Measurements from ENCODE around the gene APBA2. TPM values are rescaled to one million over a fixed set of nuclear protein-coding genes. Genes with fewer than 3 reads are reported as not detected.
A peak's percentile ranks its signal among the peaks of the same experiment; 100 is the strongest.

APBA2 gene
- polyA plus RNA-seq, 4 donors: 0.67 to 3.2 (median 1.8) TPM

- 63 to 78% (median 71%) methylated on average over 16 to 17 of the region's 17 CpGs for WGBS, 3 donors
- Histone ChIP-seq H3K4me3 (ENCODE audit: low read depth in 1 of 3, low read length in 3 of 3) (peak overlapping the region in 1 of 3 donors; percentile 35), H3K4me1 (ENCODE audit: control insufficient read depth in 3 of 3, insufficient read depth in 2 of 3, low read depth in 1 of 3, low read length in 2 of 3) (no peaks in the 10 kb centered on the region), H3K27me3 (ENCODE audit: control insufficient read depth in 3 of 3, insufficient read depth in 3 of 3, low read length in 3 of 3) (no peaks in the 10 kb centered on the region), H3K36me3 (ENCODE audit: control insufficient read depth in 3 of 3, insufficient read depth in 2 of 3, low read depth in 1 of 3, low read length in 3 of 3) (no peaks in the 10 kb centered on the region), H3K27ac (ENCODE audit: low read depth in 1 of 3, low read length in 2 of 3) (no peak overlapping the region), H3K9me3 (ENCODE audit: control insufficient read depth in 2 of 2, insufficient read depth in 1 of 2, low read depth in 1 of 2, low read length in 1 of 2) (no peaks in the 10 kb centered on the region)
- FAIRE-seq: no peak
- DNase-seq: no peak
Measured at GRCh38 chr15:28919201-28919635, 33.4 kb downstream of the APBA2 start.

DNA sequence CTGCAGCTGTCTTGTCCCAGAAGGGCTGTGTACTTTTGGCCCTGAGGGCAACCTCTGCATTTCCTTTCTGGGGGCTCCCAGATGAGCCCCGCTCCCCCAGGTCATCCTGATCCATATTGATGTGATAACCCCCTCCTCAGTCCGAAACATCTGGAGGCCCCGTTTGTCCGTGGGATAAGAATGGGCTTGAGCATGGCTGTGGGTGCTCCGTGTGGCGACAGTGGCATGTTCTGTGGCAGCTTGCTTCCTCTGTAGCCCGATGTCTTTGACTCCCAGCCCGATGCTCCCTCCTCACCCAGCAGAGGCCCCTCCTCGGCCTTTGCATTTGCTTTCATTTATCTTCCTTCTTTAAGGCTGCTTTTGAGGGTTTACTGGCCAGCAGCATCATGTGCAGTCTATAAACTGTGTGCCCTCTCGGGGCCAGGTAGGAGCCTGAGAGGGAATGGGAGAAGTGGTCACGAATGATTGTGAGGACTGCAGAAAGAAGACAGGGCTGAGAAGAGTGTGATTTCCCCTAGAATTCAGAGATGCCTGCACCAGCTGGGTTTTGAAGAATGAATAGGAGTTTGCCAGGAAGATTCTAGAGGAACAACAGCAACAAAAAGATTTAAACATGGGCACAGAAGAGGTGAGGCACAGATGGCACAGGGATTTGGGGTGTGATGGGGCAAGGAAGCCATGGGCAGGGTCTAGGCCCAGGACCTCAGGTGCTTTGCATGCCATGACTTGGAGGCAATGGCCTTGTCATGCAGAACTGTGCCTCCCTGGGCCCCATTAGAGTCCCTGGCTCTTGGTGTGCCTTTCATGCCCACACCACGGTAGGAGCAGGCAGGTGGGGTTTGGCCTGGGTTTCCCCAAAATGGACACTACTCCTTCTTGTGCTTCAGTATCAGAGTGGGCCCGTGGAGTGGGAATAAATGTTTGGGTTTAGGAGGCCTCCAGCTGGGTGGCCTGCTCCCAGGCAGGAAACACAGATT is 34.2 kb downstream of the APBA2 start:
- no peaks in the 10 kb centered on the region for H3K27me3 ChIP-seq (ENCODE audit: control insufficient read depth in 3 of 3, insufficient read depth in 3 of 3, low read length in 3 of 3)
- no peaks in the 10 kb centered on the region for H3K9me3 ChIP-seq (ENCODE audit: control insufficient read depth in 2 of 2, insufficient read depth in 1 of 2, low read depth in 1 of 2, low read length in 1 of 2)
- WGBS, 3 donors: 74 to 80% (median 77%) methylated on average over 13 of the region's 13 CpGs
- peak overlapping the region in 1 of 3 donors; percentile 35 for H3K4me3 ChIP-seq (ENCODE audit: low read depth in 1 of 3, low read length in 3 of 3)
- H3K27ac ChIP-seq (ENCODE audit: low read depth in 1 of 3, low read length in 2 of 3): no peak overlapping the region
- H3K4me1 ChIP-seq (ENCODE audit: control insufficient read depth in 3 of 3, insufficient read depth in 2 of 3, low read depth in 1 of 3, low read length in 2 of 3): no peaks in the 10 kb centered on the region
- no peak for FAIRE-seq
- no peaks in the 10 kb centered on the region for H3K36me3 ChIP-seq (ENCODE audit: control insufficient read depth in 3 of 3, insufficient read depth in 2 of 3, low read depth in 1 of 3, low read length in 3 of 3)
- no peak for DNase-seq

- no peaks in the 10 kb centered on the region for H3K4me1 ChIP-seq (ENCODE audit: control insufficient read depth in 3 of 3, insufficient read depth in 2 of 3, low read depth in 1 of 3, low read length in 2 of 3)
- DNase-seq (no peak), FAIRE-seq (no peak)
- H3K4me3 ChIP-seq (ENCODE audit: low read depth in 1 of 3, low read length in 3 of 3): no peak overlapping the region
- no peaks in the 10 kb centered on the region for H3K9me3 ChIP-seq (ENCODE audit: control insufficient read depth in 2 of 2, insufficient read depth in 1 of 2, low read depth in 1 of 2, low read length in 1 of 2)
- no peaks in the 10 kb centered on the region for H3K36me3 ChIP-seq (ENCODE audit: control insufficient read depth in 3 of 3, insufficient read depth in 2 of 3, low read depth in 1 of 3, low read length in 3 of 3)
- H3K27ac ChIP-seq (ENCODE audit: low read depth in 1 of 3, low read length in 2 of 3): no peak overlapping the region
- WGBS, 3 donors: 52 to 66% (median 56%) methylated on average over 5 of the region's 5 CpGs
- no peaks in the 10 kb centered on the region for H3K27me3 ChIP-seq (ENCODE audit: control insufficient read depth in 3 of 3, insufficient read depth in 3 of 3, low read length in 3 of 3)
Measured at GRCh38 chr15:28920781-28921331, 35.1 kb downstream of the APBA2 start.

DNA sequence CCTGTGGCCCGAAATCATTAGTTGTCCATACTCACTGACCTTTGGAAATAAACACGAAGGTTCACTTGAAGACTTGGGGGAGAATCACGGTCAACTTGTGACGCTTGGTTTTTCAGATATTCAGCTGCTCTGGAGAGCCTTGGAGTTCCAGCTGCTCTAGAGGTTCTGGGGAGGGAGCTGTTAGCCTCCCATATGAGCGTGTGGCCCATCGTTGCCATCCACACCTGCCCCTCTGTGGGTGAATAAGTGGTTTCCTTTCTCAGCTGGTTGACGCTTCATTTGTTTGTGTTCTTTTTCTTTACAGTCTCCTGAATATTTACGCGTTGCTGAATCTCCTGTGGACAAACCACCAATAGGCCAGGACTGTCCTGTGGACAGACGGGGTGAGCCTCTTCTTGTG is 35.6 kb downstream of the APBA2 start:
- WGBS, 3 donors: 64 to 74% (median 70%) methylated on average over 10 of the region's 10 CpGs
- Histone ChIP-seq H3K9me3 (ENCODE audit: control insufficient read depth in 2 of 2, insufficient read depth in 1 of 2, low read depth in 1 of 2, low read length in 1 of 2) (no peaks in the 10 kb centered on the region), H3K36me3 (ENCODE audit: control insufficient read depth in 3 of 3, insufficient read depth in 2 of 3, low read depth in 1 of 3, low read length in 3 of 3) (no peaks in the 10 kb centered on the region), H3K27me3 (ENCODE audit: control insufficient read depth in 3 of 3, insufficient read depth in 3 of 3, low read length in 3 of 3) (no peaks in the 10 kb centered on the region), H3K4me1 (ENCODE audit: control insufficient read depth in 3 of 3, insufficient read depth in 2 of 3, low read depth in 1 of 3, low read length in 2 of 3) (no peaks in the 10 kb centered on the region), H3K27ac (ENCODE audit: low read depth in 1 of 3, low read length in 2 of 3) (no peak overlapping the region), H3K4me3 (ENCODE audit: low read depth in 1 of 3, low read length in 3 of 3) (no peak overlapping the region)
- DNase-seq (no peak), FAIRE-seq (no peak)

DNA sequence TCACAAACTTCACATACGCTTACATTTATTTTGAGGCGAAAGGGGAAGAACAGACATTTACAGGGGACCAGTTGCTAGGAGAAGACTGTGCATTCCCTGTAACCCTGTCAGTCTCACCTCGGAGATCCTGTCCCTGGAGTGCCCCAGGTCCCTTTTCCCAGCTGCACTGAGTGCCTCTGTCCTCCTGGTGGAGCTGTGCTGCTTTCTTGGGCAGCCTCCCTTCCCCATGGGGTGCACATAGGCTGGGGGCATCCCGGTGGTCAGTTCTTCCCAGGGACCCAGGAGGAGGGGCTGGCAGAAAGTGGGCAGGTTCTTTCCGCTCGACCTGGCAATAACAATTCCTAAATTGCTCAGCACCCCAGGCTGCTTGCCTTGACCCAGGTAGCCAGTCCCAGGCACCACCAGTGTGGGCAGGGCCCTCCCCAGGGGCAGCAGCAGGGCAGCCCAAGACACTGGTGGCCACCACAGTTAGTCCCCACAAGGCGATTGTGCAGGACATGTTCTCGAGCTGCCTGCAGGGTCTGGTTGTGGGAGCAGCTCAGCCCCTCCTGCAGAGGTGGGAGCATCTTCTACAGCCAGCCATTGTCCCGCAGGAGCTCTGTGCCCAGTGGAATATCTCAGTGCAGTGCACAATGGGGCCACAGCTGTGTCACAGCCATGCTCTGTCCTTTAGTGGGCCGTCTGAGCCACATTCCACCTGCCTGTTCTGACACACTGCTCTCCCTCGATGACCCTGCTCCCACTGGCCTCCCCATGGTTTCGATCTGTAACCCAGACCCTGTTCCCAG is 36.3 kb downstream of the APBA2 start:
- 73 to 79% (median 78%) methylated on average over 12 of the region's 12 CpGs for WGBS, 3 donors
- FAIRE-seq (no peak), DNase-seq (no peak)
- Histone ChIP-seq H3K27ac (ENCODE audit: low read depth in 1 of 3, low read length in 2 of 3) (no peak overlapping the region), H3K4me3 (ENCODE audit: low read depth in 1 of 3, low read length in 3 of 3) (no peak overlapping the region), H3K36me3 (ENCODE audit: control insufficient read depth in 3 of 3, insufficient read depth in 2 of 3, low read depth in 1 of 3, low read length in 3 of 3) (no peaks in the 10 kb centered on the region), H3K27me3 (ENCODE audit: control insufficient read depth in 3 of 3, insufficient read depth in 3 of 3, low read length in 3 of 3) (no peaks in the 10 kb centered on the region), H3K9me3 (ENCODE audit: control insufficient read depth in 2 of 2, insufficient read depth in 1 of 2, low read depth in 1 of 2, low read length in 1 of 2) (no peaks in the 10 kb centered on the region), H3K4me1 (ENCODE audit: control insufficient read depth in 3 of 3, insufficient read depth in 2 of 3, low read depth in 1 of 3, low read length in 2 of 3) (no peaks in the 10 kb centered on the region)

DNA sequence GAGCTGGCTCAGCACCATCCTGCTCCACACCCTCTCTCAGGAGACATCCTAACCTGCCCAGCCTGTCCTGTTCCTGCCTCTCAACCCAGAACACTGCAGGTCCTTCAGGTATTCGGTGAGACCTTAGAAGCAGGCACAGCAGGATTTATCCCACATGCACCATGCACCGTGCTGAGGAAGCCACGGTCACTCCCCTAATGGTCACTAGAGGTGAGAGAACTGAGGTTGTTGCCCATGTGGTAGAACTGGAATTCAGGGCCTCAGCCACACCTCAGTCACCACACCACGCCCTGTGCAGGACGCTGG is 36.9 kb downstream of the APBA2 start:
- no peaks in the 10 kb centered on the region for H3K36me3 ChIP-seq (ENCODE audit: control insufficient read depth in 3 of 3, insufficient read depth in 2 of 3, low read depth in 1 of 3, low read length in 3 of 3)
- no peaks in the 10 kb centered on the region for H3K9me3 ChIP-seq (ENCODE audit: control insufficient read depth in 2 of 2, insufficient read depth in 1 of 2, low read depth in 1 of 2, low read length in 1 of 2)
- no peak overlapping the region for H3K27ac ChIP-seq (ENCODE audit: low read depth in 1 of 3, low read length in 2 of 3)
- no peak overlapping the region for H3K4me3 ChIP-seq (ENCODE audit: low read depth in 1 of 3, low read length in 3 of 3)
- no peaks in the 10 kb centered on the region for H3K27me3 ChIP-seq (ENCODE audit: control insufficient read depth in 3 of 3, insufficient read depth in 3 of 3, low read length in 3 of 3)
- WGBS, 3 donors: 65 to 91% (median 79%) methylated on average over 5 of the region's 5 CpGs
- no peaks in the 10 kb centered on the region for H3K4me1 ChIP-seq (ENCODE audit: control insufficient read depth in 3 of 3, insufficient read depth in 2 of 3, low read depth in 1 of 3, low read length in 2 of 3)
- no peak for DNase-seq
- no peak for FAIRE-seq

GRCh38 chr15:28923726-28924280 is 38.0 kb downstream of the APBA2 start:
- no peaks in the 10 kb centered on the region for H3K27me3 ChIP-seq (ENCODE audit: control insufficient read depth in 3 of 3, insufficient read depth in 3 of 3, low read length in 3 of 3)
- H3K27ac ChIP-seq (ENCODE audit: low read depth in 1 of 3, low read length in 2 of 3): no peak overlapping the region
- FAIRE-seq: no peak
- WGBS, 3 donors: 59 to 73% (median 69%) methylated on average over 8 of the region's 8 CpGs
- DNase-seq: no peak
- no peaks in the 10 kb centered on the region for H3K4me1 ChIP-seq (ENCODE audit: control insufficient read depth in 3 of 3, insufficient read depth in 2 of 3, low read depth in 1 of 3, low read length in 2 of 3)
- H3K9me3 ChIP-seq (ENCODE audit: control insufficient read depth in 2 of 2, insufficient read depth in 1 of 2, low read depth in 1 of 2, low read length in 1 of 2): no peaks in the 10 kb centered on the region
- H3K36me3 ChIP-seq (ENCODE audit: control insufficient read depth in 3 of 3, insufficient read depth in 2 of 3, low read depth in 1 of 3, low read length in 3 of 3): no peaks in the 10 kb centered on the region
- no peak overlapping the region for H3K4me3 ChIP-seq (ENCODE audit: low read depth in 1 of 3, low read length in 3 of 3)

GRCh38 chr15:28927043-28927442 is 41.3 kb downstream of the APBA2 start:
- Histone ChIP-seq H3K27ac (ENCODE audit: low read depth in 1 of 3, low read length in 2 of 3) (no peak overlapping the region), H3K4me1 (ENCODE audit: control insufficient read depth in 3 of 3, insufficient read depth in 2 of 3, low read depth in 1 of 3, low read length in 2 of 3) (no peaks in the 10 kb centered on the region), H3K4me3 (ENCODE audit: low read depth in 1 of 3, low read length in 3 of 3) (no peak overlapping the region), H3K36me3 (ENCODE audit: control insufficient read depth in 3 of 3, insufficient read depth in 2 of 3, low read depth in 1 of 3, low read length in 3 of 3) (no peaks in the 10 kb centered on the region), H3K9me3 (ENCODE audit: control insufficient read depth in 2 of 2, insufficient read depth in 1 of 2, low read depth in 1 of 2, low read length in 1 of 2) (no peaks in the 10 kb centered on the region), H3K27me3 (ENCODE audit: control insufficient read depth in 3 of 3, insufficient read depth in 3 of 3, low read length in 3 of 3) (no peaks in the 10 kb centered on the region)
- FAIRE-seq (no peak), DNase-seq (no peak)
- WGBS, 3 donors: 69 to 79% (median 70%) methylated on average over 5 of the region's 5 CpGs

Data from small intestine (tissue), 7 donors.